NCI-H748 (cell line): ENCODE data around the gene HOXC9.

ENCODE experiments used
- DNase-seq: peaks from one replicate; lab custom pipeline; 2025; ENCODE audit not compliant: unreplicated experiment; lab: John Stamatoyannopoulos, UW

Gene HOXC9

GRCh38 chr12:54011665-54012532 lies 11.9 kb downstream of the HOXC9 start:
- DNase-seq = no peak

- no peak for DNase-seq
These were observed 12.9 kb downstream of the HOXC9 start for GRCh38 chr12:54012631-54013409.

- no peak for DNase-seq
These were observed 14.5 kb downstream of the HOXC9 start for GRCh38 chr12:54014377-54015017.

- DNase-seq = no peak
These were observed 15.3 kb downstream of the HOXC9 start for GRCh38 chr12:54015018-54015931.

GRCh38 chr12:54016051-54016450 lies 16.1 kb downstream of the HOXC9 start:
- DNase-seq = no peak

- DNase-seq = peak; percentile 88
These were observed 16.6 kb downstream of the HOXC9 start for GRCh38 chr12:54016478-54016964.

- DNase-seq = peak; percentile 93
These were observed 17.2 kb downstream of the HOXC9 start for GRCh38 chr12:54017027-54017788.

GRCh38 chr12:54017878-54018467 lies 18.0 kb downstream of the HOXC9 start:
- DNase-seq = peak; percentile 98

- peak; percentile 46 for DNase-seq
These were observed 18.6 kb downstream of the HOXC9 start for GRCh38 chr12:54018468-54018984.

GRCh38 chr12:54019091-54019811 lies 19.3 kb downstream of the HOXC9 start:
- no peak for DNase-seq

GRCh38 chr12:54019924-54020590 lies 20.1 kb downstream of the HOXC9 start:
- no peak for DNase-seq

- no peak for DNase-seq
These were observed 20.8 kb downstream of the HOXC9 start for GRCh38 chr12:54020591-54021405.

GRCh38 chr12:54021432-54022013 lies 21.6 kb downstream of the HOXC9 start:
- DNase-seq = no peak

GRCh38 chr12:54022960-54023884 lies 23.3 kb downstream of the HOXC9 start:
- DNase-seq = no peak

- DNase-seq = no peak
These were observed 24.2 kb downstream of the HOXC9 start for GRCh38 chr12:54024127-54024526.
